K562 (cell line): ENCODE data around the gene METTL3. TPM values are rescaled to one million over a fixed set of nuclear protein-coding genes. Genes with fewer than 3 reads are reported as not detected.

Experiments
- ATAC-seq: fragments of 200-7000 bp; cut with Tn5 transposase; 3 replicates; pipeline ENCODE4 v1.9.1; 2020; ENCODE audit warnings: moderate library complexity
- BruUV-seq: library from RNA; stranded (reverse); fragments of 400-500 nt; replicated peaks from 2 replicates; lab custom pipeline; 2021; lab: Mats Ljungman, UMichigan
- CTCF ChIA-PET: fragments of 300-600 bp; formaldehyde crosslinking; extraction: SDS; loops from one replicate; lab custom pipeline; 2021; ENCODE audit warnings: low intra/inter-chr PET ratio; lab: Yijun Ruan, JAX
- POLR2A ChIA-PET: fragments of 300-600, 350-650 bp; sonication (Branson Sonifier 250); formaldehyde crosslinking; extraction: SDS; loops from one replicate; lab custom pipeline; 2021; ENCODE audit warnings: antibody characterized with exemption, inconsistent platforms; lab: Yijun Ruan, JAX
- DNase-seq, 4 experiments: peaks; one replicate each; pipeline versions ENCODE4 v3.0.0 to v3.0.0-alpha.2; 2011 to 2018; ENCODE audit warnings: low spot score in 3 of 4, mixed read lengths in 3 of 4; ENCODE audit errors: extremely low read depth in 1 of 4
- FAIRE-seq: peaks from 2 replicates; lab custom pipeline; 2011; peaks lifted over from hg19 to GRCh38; lab: Jason Lieb, UNC
- H2AFZ ChIP-seq: 2 replicates; pipeline ENCODE4 v1.6.0; 2011; ENCODE audit warnings: low read depth, low read length, control low read depth, inconsistent platforms
- H3K27ac ChIP-seq: fragments of 200-600 bp; 3 replicates; pipeline ENCODE4 v1.8.0; 2011; ENCODE audit warnings: low read depth, mild to moderate bottlenecking, control low read depth, inconsistent platforms, low read length, moderate library complexity, mixed read lengths; ENCODE audit errors: extremely low read depth
- H3K27me3 ChIP-seq, 2 experiments: fragments of 300-600 bp in 1 of 2; 2 replicates in 1 of 2; 3 replicates in 1 of 2; pipeline versions ENCODE4 v1.6.0 to v1.8.0; 2011; ENCODE audit warnings: inconsistent platforms in 2 of 2, low read length in 2 of 2, mild to moderate bottlenecking in 1 of 2, mixed read lengths in 1 of 2, moderate library complexity in 1 of 2; ENCODE audit not compliant: control insufficient read depth in 2 of 2, insufficient read depth in 2 of 2
- H3K36me3 ChIP-seq: fragments of 300-600 bp; 3 replicates; pipeline ENCODE4 v1.8.0; 2011; ENCODE audit warnings: mild to moderate bottlenecking, low read length, inconsistent platforms; ENCODE audit not compliant: control insufficient read depth, insufficient read depth
- H3K4me1 ChIP-seq, 2 experiments: fragments of 200-600 bp in 1 of 2; replicated peaks in 1 of 2; 2 replicates in 1 of 2; 3 replicates in 1 of 2; pipeline versions ENCODE4 v1.5.1 to v1.8.0; 2011; ENCODE audit warnings: inconsistent platforms in 2 of 2, low read length in 2 of 2, mild to moderate bottlenecking in 1 of 2, mixed read lengths in 1 of 2, moderate library complexity in 1 of 2; ENCODE audit not compliant: control insufficient read depth in 2 of 2, insufficient read depth in 2 of 2
- H3K4me2 ChIP-seq: 2 replicates; pipeline ENCODE4 v1.6.1; 2011; ENCODE audit warnings: low read length, control low read depth, inconsistent platforms, mixed read lengths; ENCODE audit not compliant: insufficient read depth
- H3K4me3 ChIP-seq: fragments of 200-600 bp; sonication (generic), shearing (Covaris generic); 2 replicates; pipeline ENCODE4 v1.5.1; 2016; ENCODE audit warnings: control low read depth, inconsistent platforms
- H3K79me2 ChIP-seq: fragments of 200-600 bp; 3 replicates; pipeline ENCODE4 v1.8.0; 2011; ENCODE audit warnings: low read length, inconsistent platforms; ENCODE audit not compliant: control insufficient read depth, insufficient read depth
- H3K9ac ChIP-seq, 2 experiments: 2 replicates each; pipeline versions ENCODE4 v1.6.0 to v1.6.1; 2011; ENCODE audit warnings: low read depth in 2 of 2, low read length in 2 of 2, control low read depth in 1 of 2, inconsistent platforms in 1 of 2, mild to moderate bottlenecking in 1 of 2, mixed read lengths in 1 of 2; ENCODE audit not compliant: insufficient read depth in 1 of 2
- H3K9me1 ChIP-seq: one replicate; pipeline ENCODE4 v1.6.0; 2011; ENCODE audit warnings: inconsistent platforms, mild to moderate bottlenecking, low read length, moderate library complexity; ENCODE audit not compliant: control insufficient read depth, insufficient read depth
- H3K9me3 ChIP-seq: replicated peaks from 2 replicates; pipeline ENCODE4 v1.5.1; 2011; ENCODE audit warnings: low read depth, low read length, inconsistent platforms; ENCODE audit not compliant: control insufficient read depth, insufficient read depth
- H4K20me1 ChIP-seq: replicated peaks from 2 replicates; pipeline ENCODE4 v1.6.1; 2011; ENCODE audit warnings: low read length, inconsistent platforms, mixed read lengths; ENCODE audit not compliant: control insufficient read depth, insufficient read depth
- C11orf30 ChIP-seq: fragments of 450-650 bp; IDR thresholded peaks from 2 replicates; pipeline ENCODE4 v1.6.1; 2016; ENCODE audit warnings: low read depth, mild to moderate bottlenecking
- HMGN3 ChIP-seq: IDR thresholded peaks from 2 replicates; pipeline ENCODE4 v1.6.1; 2011; ENCODE audit warnings: borderline replicate concordance, low read depth, mild to moderate bottlenecking, mixed read lengths, low read length; ENCODE audit not compliant: insufficient read length; ENCODE audit errors: extremely low read depth
- NFE2L1 ChIP-seq: fragments of 450-650 bp; IDR thresholded peaks from 2 replicates; pipeline ENCODE4 v1.6.1; 2016; ENCODE audit warnings: missing genetic modification characterization, low read depth, mild to moderate bottlenecking, missing compliant biosample characterization, moderate library complexity, borderline replicate concordance
- ZNF140 ChIP-seq: fragments of 250-450 bp; sonication (Bioruptor Pico); IDR thresholded peaks from 2 replicates; pipeline ENCODE4 v1.8.0; 2021; ENCODE audit warnings: moderate library complexity, mild to moderate bottlenecking, inconsistent platforms
- WGBS: fragments of 100-300 bp; shearing (Covaris generic); methylation state at CpG from one replicate; pipeline ENCODE4 v1.1.6; 2016; ENCODE audit warnings: low coverage, mixed read lengths; ENCODE audit not compliant: insufficient coverage; ENCODE audit errors: missing lambda C conversion rate; 5-methylcytosine and 5-hydroxymethylcytosine counted together
- in situ Hi-C: fragments of 300-500 bp; cut with MboI; formaldehyde crosslinking; loops from 4 replicates; pipeline ENCODE4 v1.15.0; 2018; ENCODE audit warnings: inconsistent platforms, mixed read lengths
- intact Hi-C: fragments of 100-400 bp; cut with micrococcal nuclease; formaldehyde crosslinking; loops from 2 replicates; pipeline ENCODE4 v1.14.2; 2022
- polyA plus RNA-seq, 8 experiments: library from polyadenylated mRNA; depleted of rRNA in 4 of 8; stranded (reverse) in 5 of 8; unstranded in 3 of 8; fragments of >200 nt; fragmentation: Nextera tagmentation in 2 of 8; fragmentation: Illumina TruSeq in 1 of 8; extraction: Ambion mirVana in 2 of 8; extraction: Trizol in 1 of 8; gene quantifications; 2 replicates each; pipeline versions ENCODE4 v1.2.1 to v1.2.3, GENCODE V29; 2011 to 2014; ENCODE audit warnings: inconsistent platforms in 1 of 8, missing spikeins in 1 of 8
- total RNA-seq, 7 experiments: library from RNA; depleted of rRNA in 6 of 7; stranded (reverse); fragments of >200 nt in 6 of 7; fragmentation: Illumina TruSeq in 2 of 7; extraction: Trizol in 2 of 7; gene quantifications; 2 replicates each; pipeline versions ENCODE4 v1.2.1 to v1.2.3, GENCODE V29; 2011 to 2021; ENCODE audit warnings: low replicate concordance in 1 of 7

METTL3 gene
- total and polyA plus RNA-seq, 9 of the 15 experiments (the other 6 are each of a cell fraction or from before 2014, with no cell fraction given), result 42.1 to 151 (median 65.7) TPM

DNA sequence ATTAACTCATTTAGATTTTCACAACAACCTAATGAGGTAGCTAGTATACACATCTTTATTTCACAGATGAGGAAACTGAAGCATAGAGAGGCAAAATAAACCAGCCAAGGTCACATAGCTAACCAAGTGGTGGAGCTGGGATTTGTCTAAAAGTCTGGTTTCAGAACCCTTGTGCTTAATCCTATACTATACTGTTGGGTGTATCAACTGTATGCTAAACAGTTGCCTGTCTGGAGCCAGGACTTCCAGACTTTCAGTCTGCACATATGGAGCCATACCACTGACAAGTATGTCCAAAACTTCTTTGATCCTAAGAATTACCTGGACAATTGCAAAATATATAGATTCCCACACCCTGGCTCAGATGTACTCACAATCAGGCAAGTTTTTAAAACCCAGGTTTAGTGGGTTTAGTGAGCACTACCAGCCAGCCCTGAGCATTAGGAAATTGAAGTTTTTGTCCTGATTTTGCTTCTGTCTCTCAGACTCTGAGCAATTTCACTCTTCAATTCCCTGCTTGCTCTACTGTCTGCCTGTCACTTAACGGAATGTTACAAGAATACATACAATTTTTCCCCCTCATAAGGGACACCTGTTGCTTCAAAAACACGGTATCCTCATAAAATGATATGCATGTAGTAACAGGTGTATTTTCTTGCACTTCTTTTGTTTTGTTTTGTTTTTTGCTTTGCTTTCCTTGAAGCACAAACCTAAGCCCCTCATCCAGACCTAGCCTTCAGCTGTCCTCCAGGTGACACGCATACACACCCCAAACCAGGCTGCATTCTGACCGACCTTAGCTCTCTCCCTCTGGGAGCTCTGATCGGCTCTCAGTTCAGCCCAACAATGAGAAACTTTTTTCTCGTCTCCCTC is 24.6 kb upstream of the METTL3 start (continued):
- TF ChIP-seq NFE2L1 (tag), result no peak

DNA sequence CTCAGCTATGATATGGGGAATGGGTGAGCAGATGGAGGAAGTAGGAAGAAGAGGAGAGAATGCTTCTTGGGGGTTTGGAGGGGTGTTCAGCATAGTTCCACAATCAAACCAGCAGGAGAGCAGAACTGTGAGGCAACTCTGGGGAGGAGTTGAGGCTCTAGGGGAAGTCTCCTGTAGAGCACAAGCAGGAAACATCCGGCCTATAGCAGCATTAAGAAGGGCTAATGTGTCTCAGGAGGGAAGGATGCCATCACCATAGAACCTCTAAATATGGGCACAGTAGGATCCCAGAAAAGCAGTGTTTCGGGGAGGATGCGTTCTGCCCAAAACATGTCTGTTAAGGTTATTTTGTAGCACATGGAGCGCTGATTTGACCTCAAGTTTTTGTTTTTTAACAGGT is 23.4 kb upstream of the METTL3 start:
- Histone ChIP-seq H3K36me3 (no peaks in the 10 kb centered on the region), H3K9ac (no peak overlapping the region), H3K27me3 (no peaks in the 10 kb centered on the region), H3K9me3 (no peaks in the 10 kb centered on the region), H3K9me1 (no peaks in the 10 kb centered on the region), H3K4me3 (no peak overlapping the region), H3K4me2 (no peak overlapping the region), H3K27ac (no peak overlapping the region), H4K20me1 (no peaks in the 10 kb centered on the region), H3K79me2 (no peaks in the 10 kb centered on the region), H3K4me1 (peaks cover 3 to 9% of the 10 kb centered on the region in 2 experiments; a peak in 4 of 5 replicates), H2AFZ (0 out of 2 replicates have a peak overlapping the region, but pooled peaks have one; percentile 44)
- TF ChIP-seq C11orf30, result no peak
- TF ChIP-seq ZNF140 (CRISPR knock-in tag), result no peak
- TF ChIP-seq HMGN3, result no peak
- FAIRE-seq (no peak), DNase-seq (no peak), ATAC-seq (peak; percentile 74)
- 75% methylated on average over 4 of the region's 4 CpGs for WGBS
- intact Hi-C loops, result no loop called here
- BruUV-seq, result no TSS peak
- ChIA-PET CTCF (no interaction called here), POLR2A (interaction anchor here (0.9 to 1.5 kb wide), 2 partner anchors 12 to 152 kb away, joined by 3 to 5 read pairs; no protein-coding TSS in a partner anchor)
- in situ Hi-C loops, result no loop called here
